ENCODE data around the gene PLEKHG2.

The PLEKHG2 gene

DNA sequence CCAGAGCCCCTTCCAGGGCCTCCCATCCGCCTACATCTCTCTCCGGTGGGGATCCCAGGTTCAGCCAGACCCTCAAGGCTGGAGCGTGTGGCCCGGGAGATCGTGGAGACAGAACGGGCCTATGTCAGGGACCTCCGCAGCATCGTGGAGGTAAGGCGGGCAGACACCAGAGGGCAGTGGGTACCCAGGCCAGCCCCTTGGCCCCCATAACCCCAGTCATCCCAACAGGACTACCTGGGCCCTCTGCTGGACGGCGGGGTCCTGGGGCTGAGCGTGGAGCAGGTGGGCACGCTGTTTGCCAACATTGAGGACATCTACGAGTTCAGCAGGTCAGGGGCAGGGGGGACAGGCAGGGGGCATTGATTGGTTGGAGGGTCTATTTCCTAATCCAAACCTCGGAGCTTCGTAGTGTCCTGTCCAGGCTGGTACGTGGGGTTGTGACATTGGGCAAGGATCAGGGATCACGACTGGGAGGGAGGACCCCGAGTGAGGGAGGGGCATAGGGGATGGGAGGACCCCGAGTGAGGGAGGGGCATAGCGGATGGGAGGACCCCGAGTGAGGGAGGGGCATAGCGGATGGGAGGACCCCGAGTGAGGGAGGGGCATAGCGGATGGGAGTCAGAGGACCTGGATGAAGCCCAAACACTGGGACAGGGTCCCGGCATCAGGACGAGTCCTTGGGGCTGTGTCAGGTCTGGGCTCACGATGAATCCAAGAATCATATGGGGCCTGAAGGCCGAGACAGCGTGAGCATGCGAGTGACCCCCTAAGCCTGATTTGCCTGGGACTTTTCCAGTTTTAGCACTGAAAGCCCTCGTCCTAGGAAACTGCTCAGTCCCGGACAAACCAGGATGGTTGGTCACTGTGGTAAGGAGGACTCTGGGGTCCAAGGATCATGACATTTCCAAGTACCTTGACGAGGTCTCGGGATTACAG is 2.9 kb downstream of the PLEKHG2 start:
- no peak for DNase-seq (ENCODE audit: low read depth, low spot score)
- no peak overlapping the region for H3K27ac ChIP-seq

GRCh38 chr19:39416152-39417120 is 4.0 kb downstream of the PLEKHG2 start:
- H3K27ac ChIP-seq, result no peak overlapping the region
- DNase-seq (ENCODE audit: low read depth, low spot score), result no peak

- DNase-seq (ENCODE audit: low read depth, low spot score), result no peak
- H3K27ac ChIP-seq, result no peak overlapping the region
These were observed 5.2 kb downstream of the PLEKHG2 start for GRCh38 chr19:39417463-39418181.

DNA sequence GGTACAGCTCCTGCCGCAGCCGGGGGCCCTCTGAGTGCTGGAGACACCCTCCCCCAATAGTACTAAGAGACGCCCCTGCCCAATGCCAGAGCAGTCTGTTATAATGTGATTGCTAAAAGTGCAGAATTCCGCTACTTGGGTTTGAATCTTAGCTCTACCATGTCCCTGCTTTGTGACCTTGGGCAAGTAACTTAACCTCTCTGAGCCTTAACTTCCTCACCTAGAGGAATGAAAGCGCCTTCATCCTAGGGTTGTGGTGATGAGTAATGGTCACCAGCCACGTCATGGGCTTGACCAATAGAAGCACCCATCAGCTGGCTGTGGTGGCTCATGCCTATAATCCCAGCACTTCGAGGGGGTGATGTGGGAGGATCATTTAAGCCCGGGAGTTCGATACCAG is 6.5 kb downstream of the PLEKHG2 start:
- no peak for DNase-seq (ENCODE audit: low read depth, low spot score)
- no peak overlapping the region for H3K27ac ChIP-seq

GRCh38 chr19:39420769-39421168 is 8.3 kb downstream of the PLEKHG2 start:
- no peak for DNase-seq (ENCODE audit: low read depth, low spot score)
- H3K27ac ChIP-seq, result no peak overlapping the region

GRCh38 chr19:39422020-39422419 is 9.6 kb downstream of the PLEKHG2 start:
- no peak for DNase-seq (ENCODE audit: low read depth, low spot score)
- H3K27ac ChIP-seq, result no peak overlapping the region

GRCh38 chr19:39423258-39424086 is 11.0 kb downstream of the PLEKHG2 start:
- H3K27ac ChIP-seq, result no peak overlapping the region
- no peak for DNase-seq (ENCODE audit: low read depth, low spot score)

DNA sequence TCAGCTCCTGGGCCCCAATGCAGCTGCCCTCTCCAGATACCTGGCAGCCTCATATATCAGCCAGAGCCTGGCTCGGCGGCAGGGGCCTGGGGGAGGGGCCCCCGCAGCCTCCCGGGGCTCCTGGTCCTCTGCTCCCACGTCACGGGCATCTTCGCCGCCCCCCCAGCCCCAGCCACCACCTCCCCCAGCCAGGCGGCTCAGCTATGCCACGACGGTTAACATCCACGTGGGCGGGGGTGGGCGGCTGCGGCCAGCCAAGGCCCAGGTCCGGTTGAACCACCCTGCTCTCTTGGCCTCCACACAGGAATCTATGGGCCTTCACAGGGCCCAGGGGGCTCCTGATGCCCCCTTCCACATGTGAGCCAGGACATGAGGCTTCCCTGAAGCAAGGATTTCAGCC is 12.5 kb downstream of the PLEKHG2 start:
- H3K27ac ChIP-seq, result no peak overlapping the region
- no peak for DNase-seq (ENCODE audit: low read depth, low spot score)

DNA sequence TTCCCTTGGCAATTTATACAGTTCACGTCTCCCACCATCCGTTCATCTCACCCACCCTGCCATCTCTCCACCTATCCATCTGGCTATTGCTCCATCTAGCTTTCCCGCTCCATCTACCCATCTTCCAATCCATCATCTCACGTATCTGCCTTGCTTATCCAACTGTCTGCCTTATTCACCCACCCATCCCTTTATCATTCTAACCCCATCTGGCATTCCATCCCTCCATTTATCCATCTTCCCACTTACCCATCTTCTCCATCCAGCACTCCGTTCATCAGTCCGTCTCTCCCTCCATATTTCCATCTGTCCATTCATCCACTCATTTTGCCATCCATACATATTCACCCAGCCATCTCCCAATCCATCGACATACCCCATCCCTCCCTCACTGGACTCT is 13.3 kb downstream of the PLEKHG2 start:
- H3K27ac ChIP-seq, result no peak overlapping the region
- no peak for DNase-seq (ENCODE audit: low read depth, low spot score)

DNA sequence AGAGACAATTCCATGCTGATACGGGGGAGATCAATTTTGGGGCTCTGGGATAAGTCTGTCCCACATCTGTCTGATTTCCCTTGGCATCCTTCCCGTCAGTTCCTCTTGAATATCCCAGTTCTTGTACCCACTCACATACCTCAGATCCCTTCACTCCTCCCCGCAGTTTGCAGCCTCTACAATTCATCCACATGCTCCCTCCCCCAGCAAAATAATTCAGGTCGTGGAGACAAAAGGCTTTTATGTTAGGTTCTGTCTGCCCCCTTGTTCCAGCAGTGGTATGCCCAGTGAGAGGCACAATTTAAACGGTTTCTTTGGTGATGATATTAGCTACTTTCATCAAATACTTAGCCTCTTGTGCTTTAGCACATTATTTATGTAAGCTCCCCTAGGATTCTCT is 13.7 kb downstream of the PLEKHG2 start:
- DNase-seq (ENCODE audit: low read depth, low spot score), result no peak
- no peak overlapping the region for H3K27ac ChIP-seq

- H3K27ac ChIP-seq, result no peak overlapping the region
These were observed 15.2 kb downstream of the PLEKHG2 start for GRCh38 chr19:39427707-39428106.

DNA sequence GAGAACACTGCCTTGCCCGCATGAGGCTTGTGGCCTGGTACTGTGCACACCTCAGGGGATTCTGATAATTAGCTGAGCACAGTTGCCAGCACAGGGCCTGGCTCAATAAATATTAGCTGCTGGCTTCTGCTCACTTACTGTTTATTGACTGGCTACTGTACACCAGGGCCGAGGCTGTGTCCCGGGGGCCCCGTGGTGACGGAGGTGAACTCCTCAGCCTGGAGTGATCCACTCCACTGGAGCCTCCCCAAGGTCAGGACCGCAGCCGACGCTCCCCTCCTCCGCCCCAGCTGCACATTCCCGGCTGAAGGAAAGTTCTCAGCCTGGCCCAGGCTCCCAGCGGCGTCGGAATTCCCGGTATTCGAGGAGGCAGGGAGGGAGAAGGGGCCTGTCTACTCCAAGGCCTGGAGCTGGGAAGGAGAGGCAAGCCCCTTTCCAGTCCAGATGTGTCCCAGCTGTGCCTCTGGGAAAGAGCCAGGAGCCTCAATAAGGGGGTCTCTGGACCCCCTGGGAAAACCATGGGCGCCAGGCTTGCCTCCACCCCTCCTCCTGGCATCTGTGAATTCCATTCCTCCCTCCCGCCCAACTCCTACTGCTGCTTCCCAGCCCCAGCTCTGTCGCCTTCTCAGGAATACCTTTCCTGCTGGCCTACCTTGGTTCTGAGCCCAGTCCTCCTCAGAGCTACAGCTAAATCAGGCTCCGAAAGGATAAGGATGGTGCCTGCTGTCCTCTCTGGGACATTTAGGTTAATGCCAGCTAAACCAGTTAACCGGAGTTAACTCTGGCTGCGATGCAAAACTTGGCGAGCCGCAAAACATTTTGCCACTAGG is 16.0 kb downstream of the PLEKHG2 start:
- no peak overlapping the region for H3K27ac ChIP-seq
- DNase-seq (ENCODE audit: low read depth, low spot score), result no peak

More at GRCh38 chr19:39427707-39428106, 15.2 kb downstream of the PLEKHG2 start:
- DNase-seq (ENCODE audit: low read depth, low spot score), result no peak

- H3K27ac ChIP-seq, result peak overlapping the region; percentile 69
- no peak for DNase-seq (ENCODE audit: low read depth, low spot score)
These were observed 18.5 kb downstream of the PLEKHG2 start for GRCh38 chr19:39430675-39431593.

DNA sequence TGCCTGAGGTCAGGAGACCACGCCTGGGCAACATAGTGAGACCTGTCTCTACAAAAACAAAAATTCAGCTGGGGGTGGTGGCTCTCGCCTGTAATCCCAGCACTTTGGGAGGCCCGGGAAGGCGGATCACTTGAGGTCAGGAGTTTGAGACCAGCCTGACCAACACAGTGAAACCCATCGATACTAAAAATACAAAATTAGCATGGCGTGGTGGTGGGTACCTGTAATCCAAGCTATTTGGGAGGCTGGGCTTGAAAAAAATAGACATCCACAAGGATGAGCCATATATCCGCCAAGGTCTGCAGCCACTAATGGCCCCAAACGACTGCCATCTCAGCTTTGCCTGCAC is 20.2 kb downstream of the PLEKHG2 start:
- no peak for DNase-seq (ENCODE audit: low read depth, low spot score)
- H3K27ac ChIP-seq, result peak overlapping the region; percentile 69

- no peak for DNase-seq (ENCODE audit: low read depth, low spot score)
- peak overlapping the region; percentile 73 for H3K27ac ChIP-seq
These were observed 21.1 kb downstream of the PLEKHG2 start for GRCh38 chr19:39433480-39434079.

DNA sequence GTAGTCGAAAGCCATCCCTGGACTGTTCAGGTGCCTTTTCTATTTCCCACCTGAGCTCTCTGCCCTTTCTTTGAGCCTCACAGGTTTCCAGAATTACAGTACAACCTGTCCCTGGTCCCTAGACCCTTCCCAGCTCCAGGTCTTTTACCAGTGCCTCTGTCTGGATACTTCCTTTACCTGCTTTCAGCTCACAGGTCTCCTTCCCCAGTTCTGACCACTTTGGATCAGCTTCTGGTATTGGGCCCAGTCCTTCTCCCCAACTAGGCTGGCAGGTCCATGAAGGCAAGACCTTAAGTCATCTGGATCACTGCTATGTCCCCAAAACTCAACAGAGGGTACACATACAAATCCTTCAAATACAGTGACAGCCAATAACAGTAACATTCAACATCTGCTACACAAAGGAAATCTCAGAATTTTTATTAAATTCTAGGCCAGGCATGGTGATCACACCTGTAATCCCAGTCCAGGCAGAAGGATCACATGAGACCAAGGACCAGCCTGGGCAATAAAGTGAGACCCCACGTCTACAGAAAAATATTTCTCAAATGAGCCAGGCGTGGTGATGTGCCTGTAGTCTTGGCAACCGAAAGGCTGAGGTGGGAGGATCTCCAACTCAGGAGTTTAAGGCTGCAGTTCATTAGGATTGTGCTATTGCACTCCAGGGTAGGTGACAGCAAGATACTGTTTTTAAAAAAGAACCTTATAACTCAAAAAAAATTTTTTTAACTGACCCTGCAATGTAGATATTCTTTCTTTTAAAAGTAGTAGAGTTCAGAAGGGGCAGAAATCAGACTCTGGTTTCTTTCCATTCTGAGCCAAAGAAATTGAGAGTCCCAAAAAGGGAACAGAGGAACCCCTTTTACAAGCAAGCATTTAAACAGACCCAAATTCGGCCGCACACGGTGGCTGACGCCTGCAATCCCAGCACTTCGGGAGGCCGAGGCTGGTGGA is 21.9 kb downstream of the PLEKHG2 start:
- no peak for DNase-seq (ENCODE audit: low read depth, low spot score)
- H3K27ac ChIP-seq, result peak overlapping the region; percentile 73

Data from epithelial cell of prostate (primary cell).